Effector memory CD4-positive, alpha-beta T cell (primary cell): ENCODE data around the gene DNASE1L3.

ENCODE experiments used
- DNase-seq, 3 donors: peaks; one replicate each; pipeline ENCODE4 v3.0.0-alpha.2; 2020
- H3K27ac ChIP-seq: 2 replicates; pipeline ENCODE4 v1.7.0; 2013; ENCODE audit warnings: mild to moderate bottlenecking, low read length, moderate library complexity; ENCODE audit not compliant: insufficient read depth, poor library complexity, severe bottlenecking
- H3K27me3 ChIP-seq: replicated peaks from 2 replicates; pipeline ENCODE4 v1.7.0; 2013; ENCODE audit warnings: mild to moderate bottlenecking, low read length; ENCODE audit not compliant: insufficient read depth, control insufficient read depth, poor library complexity, severe bottlenecking
- H3K36me3 ChIP-seq: 2 replicates; pipeline ENCODE4 v1.7.0; 2013; ENCODE audit warnings: mild to moderate bottlenecking, low read length, moderate library complexity; ENCODE audit not compliant: control insufficient read depth, insufficient read depth
- H3K4me1 ChIP-seq: 2 replicates; pipeline ENCODE4 v1.7.0; 2013; ENCODE audit warnings: low read length, mild to moderate bottlenecking; ENCODE audit not compliant: control insufficient read depth, insufficient read depth, poor library complexity, severe bottlenecking
- H3K4me3 ChIP-seq: 2 replicates; pipeline ENCODE4 v1.7.0; 2013; ENCODE audit warnings: low read length, low read depth, mild to moderate bottlenecking; ENCODE audit not compliant: insufficient read depth, poor library complexity, severe bottlenecking
- H3K9me3 ChIP-seq: 2 replicates; pipeline ENCODE4 v1.7.0; 2013; ENCODE audit warnings: mild to moderate bottlenecking, low read length, moderate library complexity; ENCODE audit not compliant: control insufficient read depth

DNASE1L3 gene

DNA sequence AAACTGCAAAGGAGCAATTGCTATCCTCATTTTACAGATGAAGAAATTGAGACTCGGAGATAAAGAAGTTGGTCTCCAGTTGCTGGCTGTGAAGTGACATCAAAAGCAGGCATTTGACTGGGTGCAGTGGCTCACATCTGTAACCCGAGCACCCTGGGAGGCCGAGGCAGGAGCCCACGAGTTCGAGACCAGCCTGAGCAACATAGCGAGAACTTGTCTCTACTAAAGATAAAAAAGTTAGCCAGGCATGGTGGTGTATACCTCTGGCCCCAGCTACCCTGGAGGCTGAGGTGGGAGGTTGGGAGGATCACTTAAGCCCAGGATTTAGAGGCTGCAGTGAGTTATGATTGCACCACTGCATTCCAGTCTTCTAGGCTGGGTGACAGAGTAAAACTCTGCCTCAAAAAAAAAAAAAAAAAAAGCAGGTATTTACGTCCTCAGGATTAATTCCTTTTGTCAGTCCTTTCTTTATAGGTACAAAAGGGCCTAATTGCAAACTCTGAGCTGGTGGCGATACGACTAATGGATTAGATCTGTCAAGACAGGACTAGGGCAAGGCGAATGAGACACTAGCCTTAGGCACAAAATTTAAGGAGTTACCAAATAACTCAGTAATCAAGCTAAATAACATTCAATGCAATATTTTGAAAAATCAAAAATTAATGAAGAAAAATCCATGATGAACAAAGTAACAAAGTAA lies 5.9 kb upstream of the DNASE1L3 start:
- H3K4me1 ChIP-seq = no peaks in the 10 kb centered on the region
- no peak for DNase-seq
- H3K36me3 ChIP-seq = no peaks in the 10 kb centered on the region
- no peaks in the 10 kb centered on the region for H3K9me3 ChIP-seq
- no peak overlapping the region for H3K27ac ChIP-seq
- no peak overlapping the region for H3K4me3 ChIP-seq
- no peaks in the 10 kb centered on the region for H3K27me3 ChIP-seq

DNA sequence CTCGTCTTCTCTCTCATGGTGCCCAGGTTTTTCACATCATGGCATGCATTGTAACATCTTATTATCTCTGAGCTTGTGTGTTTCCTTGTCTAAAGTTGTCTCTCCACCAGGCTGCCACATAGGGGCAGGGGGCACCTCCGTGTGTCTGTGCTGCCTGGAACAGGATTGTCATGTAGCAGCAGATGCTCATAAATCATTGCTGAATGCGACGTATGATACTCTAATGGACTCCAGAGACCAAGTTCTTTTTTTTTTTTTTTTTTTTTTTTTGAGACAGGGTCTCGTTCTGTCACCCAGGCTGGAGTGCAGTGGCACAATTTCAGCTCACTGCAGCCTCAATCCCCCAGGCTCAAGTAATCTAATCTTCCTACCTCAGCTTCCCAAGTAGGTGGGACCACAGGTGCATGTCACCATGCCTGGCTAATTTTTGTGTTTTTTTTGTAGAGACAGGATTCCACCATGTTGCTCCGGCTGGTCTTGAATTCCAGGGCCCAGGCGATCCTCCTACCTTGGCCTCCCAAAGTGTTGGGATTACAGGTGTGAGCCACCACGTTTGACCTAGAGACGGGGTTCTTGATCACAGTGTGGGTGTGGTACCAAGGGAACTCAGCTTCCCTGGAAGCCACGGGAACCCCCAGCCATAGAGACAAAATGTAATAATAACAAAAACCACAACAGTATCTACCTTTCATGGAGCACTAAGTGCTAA lies 4.7 kb upstream of the DNASE1L3 start:
- Histone ChIP-seq H3K27me3 (no peaks in the 10 kb centered on the region), H3K4me3 (no peak overlapping the region), H3K4me1 (no peaks in the 10 kb centered on the region), H3K36me3 (no peaks in the 10 kb centered on the region), H3K9me3 (no peaks in the 10 kb centered on the region), H3K27ac (no peak overlapping the region)
- no peak for DNase-seq

DNA sequence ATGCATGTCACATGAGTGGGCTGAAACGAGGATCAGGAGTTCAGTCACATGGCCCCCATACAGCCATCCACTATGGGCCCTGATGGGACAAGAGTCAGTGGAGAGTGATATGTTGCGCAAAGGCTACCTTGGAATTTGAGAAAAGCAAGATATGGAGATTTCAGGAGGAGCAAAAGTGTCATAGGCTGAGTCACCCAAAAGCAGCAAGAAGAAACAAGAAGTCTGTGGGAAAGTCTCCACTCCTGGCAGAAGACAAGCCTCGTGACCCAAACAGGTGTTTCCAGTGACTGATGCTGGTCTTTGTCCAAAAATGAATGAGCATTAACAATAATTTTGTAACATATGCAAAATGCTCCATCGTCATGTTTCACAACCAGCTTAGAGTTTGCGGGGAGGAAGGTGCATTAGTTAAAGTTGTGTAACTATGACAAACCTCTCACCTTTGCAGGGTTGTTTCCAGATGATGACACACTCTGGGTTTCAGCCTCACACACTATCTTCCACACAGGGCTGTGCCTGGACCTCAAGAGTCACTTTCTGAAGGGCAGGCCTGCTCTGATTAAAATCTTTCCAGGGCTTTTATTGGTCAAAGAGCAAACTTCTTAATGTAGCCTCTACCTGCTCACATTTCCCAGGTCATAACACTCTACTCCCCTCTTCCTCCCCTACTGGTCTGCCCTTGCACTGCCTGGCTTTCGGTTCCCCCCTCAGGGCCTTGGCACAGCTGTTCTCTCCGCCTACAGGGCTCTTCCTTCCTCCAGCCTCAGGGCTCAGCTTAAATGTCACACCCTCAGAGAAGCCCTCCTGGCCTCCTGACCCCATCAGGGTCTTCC lies 3.9 kb upstream of the DNASE1L3 start:
- Histone ChIP-seq H3K4me3 (no peak overlapping the region), H3K27ac (no peak overlapping the region), H3K27me3 (no peaks in the 10 kb centered on the region), H3K9me3 (no peaks in the 10 kb centered on the region), H3K4me1 (no peaks in the 10 kb centered on the region), H3K36me3 (no peaks in the 10 kb centered on the region)
- no peak for DNase-seq

DNA sequence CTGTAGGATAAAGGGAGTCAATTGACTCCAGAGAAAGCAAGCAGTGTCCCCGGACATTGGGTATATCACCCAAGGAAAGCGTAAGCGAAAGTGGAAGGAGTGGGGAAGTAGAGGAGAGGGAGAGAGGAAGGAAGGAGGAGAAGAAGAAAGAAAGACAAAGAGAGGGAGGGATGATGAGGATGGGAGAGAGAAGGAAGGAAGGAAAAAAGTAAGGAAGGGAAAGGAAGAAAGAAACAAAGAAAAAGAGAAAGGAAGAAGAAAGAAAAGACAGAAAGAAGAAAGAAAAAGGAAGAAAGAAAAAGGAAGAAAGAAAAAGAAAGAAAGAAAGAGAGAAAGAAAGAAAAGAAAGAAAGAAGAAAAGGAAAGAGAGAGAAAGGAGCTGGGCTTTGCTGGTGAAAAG lies 839 bp downstream of the DNASE1L3 start:
- no peaks in the 10 kb centered on the region for H3K27me3 ChIP-seq
- H3K36me3 ChIP-seq = no peaks in the 10 kb centered on the region
- H3K9me3 ChIP-seq = no peaks in the 10 kb centered on the region
- no peak overlapping the region for H3K27ac ChIP-seq
- H3K4me1 ChIP-seq = no peaks in the 10 kb centered on the region
- no peak overlapping the region for H3K4me3 ChIP-seq
- DNase-seq = no peak

DNA sequence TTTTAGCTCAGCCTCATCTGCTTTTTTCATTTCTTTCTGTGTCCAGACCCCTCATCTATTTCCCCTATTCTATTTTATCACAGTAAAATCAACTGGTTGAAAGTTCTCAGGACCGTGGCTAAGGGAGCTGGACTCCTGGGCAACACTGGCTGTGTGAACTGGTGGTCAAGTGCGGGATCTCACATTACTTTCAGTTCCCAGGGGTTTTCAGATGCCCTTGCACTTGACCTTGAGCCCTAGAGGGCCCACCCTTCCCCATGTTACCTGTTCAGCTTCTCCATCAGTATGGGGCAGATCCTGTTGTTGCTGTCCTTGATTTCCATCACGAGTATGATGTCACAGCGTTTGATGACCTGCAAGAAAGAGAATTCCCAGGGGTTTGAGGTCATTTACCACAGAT lies 2.8 kb downstream of the DNASE1L3 start:
- H3K36me3 ChIP-seq = no peaks in the 10 kb centered on the region
- H3K27me3 ChIP-seq = no peaks in the 10 kb centered on the region
- H3K27ac ChIP-seq = no peak overlapping the region
- no peak overlapping the region for H3K4me3 ChIP-seq
- no peaks in the 10 kb centered on the region for H3K4me1 ChIP-seq
- no peaks in the 10 kb centered on the region for H3K9me3 ChIP-seq
- DNase-seq = no peak

DNA sequence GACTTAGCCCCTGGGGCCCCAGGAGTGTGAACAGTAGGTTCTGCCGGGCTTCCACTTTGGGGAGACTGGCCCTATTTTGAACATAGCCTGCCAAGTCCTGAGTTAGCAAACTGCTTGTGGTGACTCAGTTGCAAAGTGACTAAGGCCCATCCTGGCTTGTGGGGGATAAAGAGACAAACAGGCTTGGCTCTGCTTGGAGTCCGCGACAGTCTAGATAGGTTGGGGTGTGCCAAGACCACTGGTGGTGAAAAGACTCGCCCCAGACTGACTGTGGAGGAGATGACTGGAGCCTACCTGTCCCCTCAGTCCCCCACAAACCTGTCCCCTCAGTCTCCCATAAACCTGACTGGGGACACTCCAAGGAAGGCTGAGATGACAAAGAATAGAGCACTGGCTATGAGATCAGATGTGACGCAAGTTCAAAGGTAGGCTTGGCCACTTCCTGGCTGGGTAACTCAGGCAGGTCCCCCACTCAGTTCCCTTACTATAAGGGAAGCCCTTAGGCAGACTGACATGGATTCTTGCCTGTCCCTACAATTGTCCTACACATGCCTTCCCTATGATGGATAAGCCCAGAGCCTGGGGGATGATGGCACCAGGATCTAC lies 4.3 kb downstream of the DNASE1L3 start:
- no peak for DNase-seq
- H3K4me3 ChIP-seq = no peak overlapping the region
- no peaks in the 10 kb centered on the region for H3K27me3 ChIP-seq
- peaks cover 4% of the 10 kb centered on the region for H3K9me3 ChIP-seq
- H3K4me1 ChIP-seq = no peaks in the 10 kb centered on the region
- no peaks in the 10 kb centered on the region for H3K36me3 ChIP-seq
- H3K27ac ChIP-seq = no peak overlapping the region

DNA sequence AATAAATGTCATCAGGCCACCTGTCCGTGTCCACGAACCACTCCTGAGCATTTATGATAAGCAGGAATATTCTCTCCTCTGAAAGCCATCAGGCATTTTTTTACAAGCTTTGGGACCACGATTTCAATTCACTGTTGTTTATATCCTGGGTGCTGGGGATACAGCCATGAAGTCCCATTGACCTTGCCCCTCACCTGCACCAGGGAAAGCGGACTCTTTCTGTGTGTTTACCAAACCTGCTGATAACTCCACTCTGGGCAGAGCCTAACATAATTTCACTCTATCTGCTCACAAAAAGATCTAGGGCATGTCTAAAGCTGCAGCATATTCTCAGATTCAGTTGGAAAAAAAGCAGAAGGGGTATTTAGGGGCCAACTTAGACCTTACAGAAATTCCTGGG lies 4.8 kb downstream of the DNASE1L3 start:
- Histone ChIP-seq H3K27ac (no peak overlapping the region), H3K4me1 (no peaks in the 10 kb centered on the region), H3K27me3 (no peaks in the 10 kb centered on the region)

DNA sequence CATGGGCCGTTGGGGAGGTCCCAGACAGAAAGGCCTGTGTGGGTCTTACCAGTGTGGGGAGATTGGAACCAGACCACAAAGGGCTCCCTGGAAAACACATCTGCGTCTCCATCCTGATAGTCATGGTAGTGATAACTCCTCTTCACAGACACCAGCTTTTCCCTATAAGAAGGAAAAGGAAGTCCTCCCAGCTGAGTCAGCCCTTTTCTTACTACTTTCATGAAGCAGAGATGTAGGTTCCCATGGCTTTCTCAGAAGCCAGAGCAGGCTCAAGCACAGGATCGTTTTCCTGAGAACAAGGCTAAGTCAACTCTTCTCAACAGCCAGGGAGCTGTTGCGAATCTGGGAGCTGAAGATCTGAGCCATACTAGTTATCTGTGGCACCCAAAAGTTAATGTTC lies 6.1 kb downstream of the DNASE1L3 start:
- Histone ChIP-seq H3K9me3 (peaks cover 5% of the 10 kb centered on the region), H3K4me3 (no peak overlapping the region), H3K27me3 (no peaks in the 10 kb centered on the region), H3K4me1 (no peaks in the 10 kb centered on the region), H3K36me3 (no peaks in the 10 kb centered on the region), H3K27ac (no peak overlapping the region)
- DNase-seq = no peak

More for the DNA sequence above, 4.8 kb downstream of the DNASE1L3 start:
- no peaks in the 10 kb centered on the region for H3K36me3 ChIP-seq
- peaks cover 5% of the 10 kb centered on the region for H3K9me3 ChIP-seq
- DNase-seq = no peak
- no peak overlapping the region for H3K4me3 ChIP-seq

DNA sequence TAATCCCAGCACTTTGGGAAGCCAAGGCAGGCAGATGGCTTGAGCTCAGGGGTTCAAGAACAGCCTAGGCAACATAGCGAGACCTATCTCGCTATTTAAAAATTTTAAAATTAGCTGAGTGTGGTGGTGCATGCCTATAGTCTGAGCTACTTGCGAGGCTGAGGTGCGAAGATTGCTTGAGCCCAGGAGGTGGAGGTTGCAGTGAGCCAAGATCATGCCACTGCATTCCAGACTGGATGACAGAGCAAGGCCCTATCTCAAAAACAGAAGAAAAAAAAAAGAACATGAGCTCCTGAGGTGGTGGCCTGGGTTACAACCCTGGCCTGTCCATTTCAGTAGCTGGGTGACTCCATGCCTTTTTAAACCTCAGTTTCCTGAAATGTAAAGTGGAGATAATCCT lies 7.2 kb downstream of the DNASE1L3 start:
- H3K27me3 ChIP-seq = no peaks in the 10 kb centered on the region
- no peaks in the 10 kb centered on the region for H3K36me3 ChIP-seq
- H3K4me3 ChIP-seq = no peak overlapping the region
- no peak for DNase-seq
- no peak overlapping the region for H3K27ac ChIP-seq
- H3K4me1 ChIP-seq = no peaks in the 10 kb centered on the region
- peaks cover 5% of the 10 kb centered on the region for H3K9me3 ChIP-seq
